Breast epithelium (tissue), 3 donors: ENCODE results near the gene ELOVL5.

Source experiments
- CTCF ChIP-seq, 3 donors: fragments of 450-650 bp; IDR thresholded peaks; one replicate each; pipeline ENCODE4 v1.5.1; 2016 to 2017; ENCODE audit warnings: antibody characterized with exemption in 3 of 3, mild to moderate bottlenecking in 3 of 3, moderate library complexity in 3 of 3
- POLR2A ChIP-seq: fragments of 450-650 bp; IDR thresholded peaks from one replicate; pipeline ENCODE4 v1.6.1; 2016; ENCODE audit warnings: antibody characterized with exemption, mild to moderate bottlenecking, moderate library complexity

DNA sequence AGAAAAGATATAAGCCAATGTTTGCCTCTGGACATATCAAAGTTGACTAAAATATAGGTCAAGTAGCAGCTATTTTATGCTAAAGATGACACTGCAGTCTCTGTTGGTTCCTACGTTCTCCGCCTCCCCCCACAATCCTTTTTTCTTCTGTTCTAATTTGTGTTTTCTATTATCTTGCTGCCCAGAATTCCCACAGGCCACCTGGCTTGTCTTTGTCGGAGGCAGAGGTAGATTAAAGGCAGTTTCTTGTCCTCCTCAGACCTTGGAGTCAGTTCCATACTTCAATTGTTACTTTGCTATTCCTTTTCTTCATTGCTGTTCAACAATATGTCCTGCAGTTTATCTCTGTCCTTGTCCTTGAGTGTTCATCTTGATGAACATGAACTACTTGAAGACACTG is 3.6 kb upstream of the ELOVL5 start:
- no peak for TF ChIP-seq CTCF (IDR thresholded peaks at IDR 0.05)
- TF ChIP-seq POLR2A: no peak
